GM18951 (cell line): Measurements from ENCODE around the gene FHIT.

Experiments
- POLR2A ChIP-seq: IDR thresholded peaks from 4 replicates; pipeline ENCODE4 v1.6.1; 2011; ENCODE audit warnings: mild to moderate bottlenecking; ENCODE audit not compliant: insufficient read length, insufficient read depth; ENCODE audit errors: extremely low read depth
- in situ Hi-C: fragments of 300-500 bp; cut with MboI; formaldehyde crosslinking; loops from one replicate; pipeline ENCODE4 v1.12.0; 2022; ENCODE audit warnings: low sequenced_read_pairs, mixed read lengths, inconsistent platforms; ENCODE audit not compliant: unreplicated experiment

Gene FHIT

GRCh38 chr3:60392501-60392900 lies 858.8 kb downstream of the FHIT start:
- in situ Hi-C loops, result no loop called here

GRCh38 chr3:60391292-60391691 lies 860.0 kb downstream of the FHIT start:
- no peak for TF ChIP-seq POLR2A
- in situ Hi-C loops, result no loop called here

More at GRCh38 chr3:60392501-60392900, 858.8 kb downstream of the FHIT start:
- no peak for TF ChIP-seq POLR2A

GRCh38 chr3:60388731-60389130 lies 862.5 kb downstream of the FHIT start:
- in situ Hi-C loops, result no loop called here
- no peak for TF ChIP-seq POLR2A

- TF ChIP-seq POLR2A, result no peak
- in situ Hi-C loops, result no loop called here
Observed at GRCh38 chr3:60386306-60386705, 864.9 kb downstream of the FHIT start.

DNA sequence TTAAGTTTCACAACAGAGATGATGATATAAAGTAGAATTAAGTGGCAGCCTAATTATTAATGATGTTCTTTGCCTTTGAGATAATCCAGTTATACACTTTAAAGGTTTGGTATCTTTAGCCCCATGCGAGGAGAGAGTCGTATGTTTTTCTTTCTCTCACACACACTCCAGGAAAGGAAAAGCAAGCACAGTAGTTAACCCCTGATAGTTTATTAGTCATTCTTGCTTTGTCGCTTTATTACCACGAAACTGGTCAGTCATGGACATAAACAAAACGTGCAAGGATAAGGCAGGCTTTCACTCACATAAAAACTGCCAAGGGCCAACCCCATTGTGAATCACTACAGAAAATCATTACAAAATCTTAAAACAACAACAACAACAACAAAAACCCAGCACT lies 866.9 kb downstream of the FHIT start:
- TF ChIP-seq POLR2A, result no peak
- in situ Hi-C loops, result no loop called here

DNA sequence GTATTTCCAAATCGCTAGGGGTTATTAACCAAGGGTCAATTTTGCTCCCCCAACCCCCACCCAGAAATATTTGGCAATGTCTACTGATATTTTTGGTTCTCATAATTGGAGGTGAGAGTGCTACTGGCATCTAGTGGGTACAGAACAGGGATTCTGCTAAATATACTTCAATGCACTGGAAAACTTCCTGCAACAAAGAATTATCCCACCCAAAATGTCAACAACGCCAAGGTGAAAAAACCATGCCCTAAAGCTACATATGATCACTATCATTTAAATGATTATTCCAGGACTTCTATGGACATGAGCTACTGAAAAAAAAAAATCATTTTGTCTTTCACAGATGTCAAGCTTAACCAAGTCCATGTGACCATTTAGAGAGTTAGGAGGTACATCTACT lies 867.9 kb downstream of the FHIT start:
- in situ Hi-C loops, result no loop called here
- no peak for TF ChIP-seq POLR2A

GRCh38 chr3:60366486-60366885 lies 884.8 kb downstream of the FHIT start:
- TF ChIP-seq POLR2A, result no peak
- in situ Hi-C loops, result no loop called here

- no peak for TF ChIP-seq POLR2A
- in situ Hi-C loops, result no loop called here
Observed at GRCh38 chr3:60365360-60365759, 885.9 kb downstream of the FHIT start.

DNA sequence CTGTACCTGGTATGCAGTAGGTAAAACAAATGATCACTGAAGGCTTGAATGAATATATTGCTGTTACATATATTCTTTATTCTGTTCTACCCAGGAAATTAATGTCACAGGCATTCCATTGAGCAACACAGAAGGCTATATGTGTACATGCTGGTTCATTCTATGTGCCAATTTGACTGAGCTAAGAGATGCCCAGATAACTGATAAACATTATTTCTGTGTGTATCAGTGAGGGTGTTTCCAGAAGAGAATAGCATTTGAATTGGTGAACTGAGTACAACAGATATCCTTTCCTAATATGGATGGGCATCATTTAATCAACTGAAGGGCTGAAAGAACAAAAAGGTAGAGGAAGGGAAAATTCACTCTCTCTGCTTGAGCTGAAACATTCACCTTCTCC lies 886.8 kb downstream of the FHIT start:
- in situ Hi-C loops, result no loop called here
- no peak for TF ChIP-seq POLR2A

- in situ Hi-C loops, result no loop called here
- no peak for TF ChIP-seq POLR2A
Observed at GRCh38 chr3:60363817-60364216, 887.4 kb downstream of the FHIT start.

DNA sequence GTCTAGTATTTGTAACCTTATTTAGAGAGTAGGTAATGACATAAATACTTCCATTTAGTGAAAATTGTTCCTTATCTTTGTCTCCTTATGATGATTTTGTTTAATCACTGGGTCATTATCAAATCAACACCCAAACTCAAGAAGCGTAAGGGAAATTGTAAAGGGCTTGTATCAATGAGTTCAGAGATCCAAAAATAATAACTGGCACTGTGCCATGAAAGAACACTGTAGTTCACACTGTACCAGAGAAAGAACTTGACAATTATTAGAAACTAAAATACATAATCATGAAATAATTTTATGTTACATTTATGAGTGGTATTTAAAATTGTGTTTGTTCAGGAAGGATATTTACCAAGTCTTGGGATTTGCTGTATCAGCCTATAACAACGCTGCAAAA lies 895.4 kb downstream of the FHIT start:
- in situ Hi-C loops, result no loop called here
- TF ChIP-seq POLR2A, result no peak

DNA sequence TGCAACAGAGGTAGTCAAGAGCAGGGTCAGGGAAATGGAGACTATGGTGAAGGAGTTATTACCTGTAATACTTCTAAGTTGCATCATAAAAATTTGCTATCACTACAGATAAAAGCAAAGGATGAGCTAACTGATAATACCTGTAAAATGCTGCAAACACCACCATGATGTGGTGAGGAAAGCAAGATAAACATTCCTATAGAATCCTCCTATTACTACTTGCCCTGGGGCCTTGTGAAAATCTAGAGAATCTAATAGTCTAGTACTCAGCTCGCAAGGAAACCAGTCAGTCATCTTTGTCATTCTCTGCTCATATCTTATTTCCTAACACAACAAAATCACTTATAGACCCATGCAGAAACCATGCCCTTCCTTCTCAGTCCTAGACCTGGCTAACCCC lies 899.8 kb downstream of the FHIT start:
- in situ Hi-C loops, result no loop called here

GRCh38 chr3:60344340-60344739 lies 906.9 kb downstream of the FHIT start:
- no peak for TF ChIP-seq POLR2A
- in situ Hi-C loops, result no loop called here

More for the DNA sequence above, 899.8 kb downstream of the FHIT start:
- no peak for TF ChIP-seq POLR2A

- TF ChIP-seq POLR2A, result no peak
- in situ Hi-C loops, result no loop called here
Observed at GRCh38 chr3:60343831-60344230, 907.4 kb downstream of the FHIT start.

DNA sequence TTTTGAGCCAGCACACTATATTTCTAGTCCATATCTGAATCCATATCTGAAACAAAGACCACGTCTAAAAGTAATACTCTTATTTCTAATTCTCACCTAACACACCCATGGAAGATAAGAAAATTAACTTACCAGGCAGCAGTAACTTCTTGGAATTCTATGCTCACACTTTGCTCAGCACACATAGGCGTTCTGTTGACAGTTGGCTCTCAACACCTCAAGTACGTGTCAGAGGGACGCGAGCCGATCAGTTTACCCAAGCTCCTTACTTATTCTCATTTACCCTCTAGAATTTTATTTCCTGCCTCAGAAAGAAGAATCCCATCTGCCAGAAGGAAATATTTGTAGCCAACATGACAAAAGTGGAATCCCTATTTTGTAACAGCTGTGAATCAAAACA lies 911.9 kb downstream of the FHIT start:
- in situ Hi-C loops, result no loop called here
- TF ChIP-seq POLR2A, result no peak

DNA sequence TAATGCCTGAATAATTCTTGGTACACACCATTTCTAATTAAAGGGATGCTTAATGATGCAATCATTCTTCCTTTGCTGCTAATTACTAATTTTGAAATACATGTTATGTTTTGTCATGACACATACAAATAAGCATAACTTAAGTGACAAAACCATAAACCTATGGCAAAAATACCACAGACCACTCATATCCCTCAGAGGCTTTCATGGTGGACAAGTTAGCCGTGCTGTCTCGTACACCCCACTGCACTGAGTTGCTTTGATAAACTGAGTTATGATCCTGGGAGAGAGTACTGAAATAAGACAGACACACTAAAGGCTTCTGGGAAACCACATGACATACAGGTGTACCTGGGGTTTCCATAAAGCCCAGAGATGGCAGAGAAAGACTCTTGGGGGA lies 913.8 kb downstream of the FHIT start:
- TF ChIP-seq POLR2A, result no peak
- in situ Hi-C loops, result no loop called here

DNA sequence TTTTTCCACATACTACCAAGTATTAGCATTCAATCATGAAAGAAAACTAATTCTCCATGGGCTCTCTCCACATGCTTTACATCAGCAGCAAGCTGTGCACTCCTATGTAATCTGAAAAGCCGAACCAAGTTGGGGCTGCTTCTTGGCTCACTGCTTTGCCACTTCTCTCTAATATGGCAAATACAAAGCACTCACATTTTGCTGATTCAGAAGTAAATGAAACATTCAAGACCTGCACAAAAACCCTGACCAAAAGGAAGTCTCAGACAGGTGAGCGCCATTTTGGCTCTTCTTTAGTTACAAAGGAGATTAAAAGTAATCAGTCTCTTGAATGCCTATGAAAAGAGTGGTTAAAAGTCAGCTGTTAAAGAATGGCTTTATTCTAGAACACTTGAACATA lies 915.2 kb downstream of the FHIT start:
- TF ChIP-seq POLR2A, result no peak
- in situ Hi-C loops, result no loop called here
